T-helper 2 cell treated with Interferon-gamma antibody and Interleukin-4, amounts not matched to agents 100 ng/mL and 5 ng/mL, for 36 hours (primary cell): ENCODE data around the gene POLG. TPM values are rescaled to one million over a fixed set of nuclear protein-coding genes. Genes with fewer than 3 reads are reported as not detected.

Experiments
- intact Hi-C: fragments of 100-400 bp; cut with micrococcal nuclease; formaldehyde crosslinking; loops from one replicate; pipeline ENCODE4 v1.15.1; 2023
- total RNA-seq: library from RNA; stranded (reverse); gene quantifications from 2 replicates; pipeline ENCODE4 v1.2.3, GENCODE V29; 2022

POLG gene
- total RNA-seq, 1 donor from 2014 or later, result 113 TPM

- intact Hi-C loops, result loop anchor here (10.0 kb wide), 2 partner anchors 435 to 705 kb away; partner anchors contain the start of genes AEN and HAPLN3
Observed at GRCh38 chr15:89329329-89330084, 5.1 kb downstream of the POLG start.

GRCh38 chr15:89328398-89329254 lies 6.0 kb downstream of the POLG start:
- intact Hi-C loops, result no loop called here

DNA sequence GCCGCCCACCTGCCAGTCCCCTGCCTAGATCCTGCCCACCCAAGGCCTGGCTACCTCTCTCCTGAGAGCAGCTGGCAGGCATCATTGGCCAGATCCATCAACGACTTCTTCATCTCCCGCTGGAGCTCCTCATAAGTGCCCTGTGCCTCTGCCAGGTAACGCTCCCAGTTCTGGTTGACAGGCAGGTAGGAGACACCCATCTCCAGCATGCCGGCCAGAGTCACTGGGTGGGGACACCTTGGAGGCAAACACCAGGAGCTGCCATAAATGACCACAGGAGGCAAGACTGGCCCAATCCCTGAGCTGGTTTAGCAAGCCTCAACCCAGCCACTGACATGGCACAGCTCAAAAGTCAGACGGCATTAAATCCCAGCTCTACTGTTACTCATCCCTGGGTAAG lies 7.5 kb downstream of the POLG start:
- intact Hi-C loops, result no loop called here

GRCh38 chr15:89326316-89326715 lies 8.3 kb downstream of the POLG start:
- intact Hi-C loops, result no loop called here

DNA sequence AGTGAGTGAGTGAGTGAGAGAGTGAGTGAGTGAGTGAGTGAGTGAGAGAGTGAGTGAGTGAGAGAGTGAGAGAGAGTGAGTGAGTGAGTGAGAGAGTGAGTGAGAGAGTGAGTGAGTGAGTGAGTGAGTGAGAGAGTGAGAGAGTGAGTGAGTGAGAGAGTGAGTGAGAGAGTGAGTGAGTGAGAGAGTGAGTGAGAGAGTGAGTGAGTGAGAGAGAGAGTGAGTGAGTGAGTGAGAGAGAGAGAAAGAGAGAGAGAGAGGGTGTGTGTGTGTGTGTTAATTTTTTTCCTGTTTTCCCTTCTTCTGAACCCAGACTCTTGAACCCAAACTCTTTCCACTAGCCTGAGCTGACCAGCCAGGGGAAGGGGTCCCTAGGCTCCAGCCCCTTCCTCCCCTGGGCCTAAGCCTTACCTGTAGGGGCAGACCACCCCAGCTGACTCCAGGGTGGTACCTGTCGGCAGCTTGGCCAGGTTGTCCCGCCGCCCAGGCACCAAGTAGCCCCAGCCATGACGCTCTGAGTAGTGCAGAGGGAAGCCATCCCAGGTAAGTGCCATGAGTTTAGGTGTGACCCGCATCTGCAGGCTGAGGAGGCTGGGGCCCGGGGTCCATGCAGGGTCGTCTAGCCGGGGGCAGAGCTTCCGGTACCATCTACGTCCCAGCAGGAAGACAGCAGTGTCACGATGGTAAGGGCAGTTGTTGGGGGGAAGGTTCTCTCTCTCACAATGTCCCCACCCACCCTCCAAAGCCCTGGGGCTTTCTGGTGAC lies 9.4 kb downstream of the POLG start:
- intact Hi-C loops, result no loop called here

DNA sequence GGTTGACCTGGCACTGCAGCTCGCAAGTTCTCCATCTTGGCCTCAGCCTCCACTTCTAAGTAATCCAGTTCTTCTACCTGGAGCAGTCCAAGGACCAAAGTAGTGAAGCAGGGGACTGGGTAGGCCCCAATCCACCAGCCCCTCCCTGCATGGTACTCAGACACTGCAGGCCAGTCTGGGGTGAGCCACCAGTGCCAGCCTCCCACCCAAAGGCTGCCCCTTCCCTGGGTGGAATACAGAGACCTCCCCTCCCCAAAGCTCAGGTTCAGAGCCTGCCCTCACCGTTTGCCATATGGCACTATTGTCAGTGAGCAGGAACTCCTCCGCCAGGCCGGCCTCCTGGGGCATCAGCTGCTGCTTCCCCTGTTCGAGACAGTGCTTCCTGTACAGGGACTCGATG lies 10.8 kb downstream of the POLG start:
- intact Hi-C loops, result no loop called here

DNA sequence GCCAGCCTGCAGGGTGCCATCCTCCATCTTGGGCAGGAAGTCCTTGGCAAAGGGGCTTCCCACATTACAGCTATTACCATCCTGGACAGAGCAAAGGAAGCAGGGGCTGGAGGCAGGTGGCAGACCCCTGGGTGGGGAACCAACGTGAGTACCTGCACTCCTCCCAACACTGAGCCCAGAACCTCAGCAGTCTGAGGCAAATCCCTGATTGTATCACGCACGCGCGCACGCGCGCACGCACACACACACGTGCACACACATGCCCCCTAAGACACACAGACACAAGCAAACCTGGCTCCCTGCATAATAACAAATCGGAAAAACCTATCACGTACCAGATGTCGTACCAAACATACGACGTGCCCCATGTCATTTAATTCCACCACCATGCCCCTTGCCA lies 11.8 kb downstream of the POLG start:
- intact Hi-C loops, result no loop called here

DNA sequence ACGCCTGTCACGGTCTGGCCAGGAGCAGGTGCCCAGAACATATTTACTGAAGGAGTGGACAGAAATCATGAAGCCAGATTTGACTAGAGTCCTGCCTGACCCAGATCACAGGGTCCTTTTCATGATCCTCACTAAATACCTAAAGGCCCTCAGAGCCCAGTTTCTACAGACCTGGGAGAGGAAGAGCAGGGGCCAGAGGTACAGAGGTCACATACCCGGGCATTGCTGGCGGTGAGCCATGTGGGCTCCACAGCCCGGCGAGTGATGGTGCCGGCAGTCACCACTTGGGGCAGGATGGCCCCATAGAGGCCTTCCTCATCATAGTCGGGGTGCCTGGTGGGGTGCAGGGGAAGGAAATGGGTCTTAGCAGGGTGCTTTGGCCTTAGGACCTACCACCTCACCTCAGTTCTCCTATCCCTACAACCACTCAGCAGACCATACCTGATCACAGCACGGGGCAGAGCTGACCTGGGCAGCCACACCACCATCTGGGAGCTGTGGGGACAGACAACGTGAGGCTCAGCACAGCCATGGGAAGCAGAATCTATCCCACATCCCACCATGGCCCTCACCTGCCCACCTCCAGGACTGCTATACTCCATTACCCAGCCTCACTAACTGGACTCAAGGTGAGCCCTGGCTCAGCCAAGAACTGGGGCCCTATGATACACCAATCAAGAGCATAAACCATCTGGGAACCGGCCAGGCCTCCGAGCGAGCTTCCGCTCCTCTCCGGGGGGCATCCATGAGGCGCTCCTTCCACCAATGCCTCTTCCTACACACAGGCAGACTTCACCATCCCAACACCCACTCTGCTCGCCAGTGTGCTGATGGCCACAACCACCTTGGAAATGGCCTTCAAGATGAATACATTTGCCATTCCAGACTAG lies 12.9 kb downstream of the POLG start:
- intact Hi-C loops, result no loop called here

GRCh38 chr15:89320200-89320599 lies 14.4 kb downstream of the POLG start:
- intact Hi-C loops, result no loop called here

DNA sequence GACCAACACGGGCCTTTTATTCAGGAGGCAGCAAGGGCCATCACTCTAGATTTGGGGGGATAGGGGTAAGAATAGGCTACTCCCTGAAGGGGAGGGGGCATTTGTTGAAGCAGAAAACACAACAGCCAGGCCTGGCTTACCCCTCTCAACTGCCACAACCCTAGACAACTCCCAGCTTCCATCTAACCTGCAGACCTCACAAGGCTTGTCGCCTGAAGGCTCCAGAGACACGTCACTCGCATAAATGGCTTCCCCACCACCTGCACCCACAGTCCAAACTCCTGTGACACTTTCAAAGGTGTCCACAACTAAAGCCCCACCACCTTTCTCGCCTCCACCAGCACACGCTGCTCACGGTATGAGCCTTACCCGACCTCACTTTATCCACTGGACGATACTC lies 14.9 kb downstream of the POLG start:
- intact Hi-C loops, result no loop called here

GRCh38 chr15:89317186-89317720 lies 17.4 kb downstream of the POLG start:
- intact Hi-C loops, result no loop called here

DNA sequence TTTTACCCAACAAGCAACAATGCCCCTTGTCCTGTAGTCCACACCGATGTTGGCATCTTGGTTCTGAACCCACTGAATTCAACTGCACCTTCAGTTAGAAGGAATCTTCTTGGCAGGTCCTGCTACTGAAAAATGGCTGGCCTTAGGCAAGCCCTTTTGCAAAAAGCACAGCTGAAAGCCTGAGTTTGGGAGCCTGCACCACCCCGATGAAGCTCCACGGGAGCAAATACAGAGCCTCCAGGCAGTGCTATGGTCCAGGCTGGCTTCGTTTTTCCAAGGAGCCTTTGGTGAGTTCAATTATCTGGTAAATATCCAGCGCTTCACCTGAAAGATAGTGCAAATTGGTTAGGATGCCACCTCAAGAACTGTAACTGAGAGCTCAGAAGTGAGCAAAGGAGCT lies 18.1 kb downstream of the POLG start:
- intact Hi-C loops, result no loop called here

DNA sequence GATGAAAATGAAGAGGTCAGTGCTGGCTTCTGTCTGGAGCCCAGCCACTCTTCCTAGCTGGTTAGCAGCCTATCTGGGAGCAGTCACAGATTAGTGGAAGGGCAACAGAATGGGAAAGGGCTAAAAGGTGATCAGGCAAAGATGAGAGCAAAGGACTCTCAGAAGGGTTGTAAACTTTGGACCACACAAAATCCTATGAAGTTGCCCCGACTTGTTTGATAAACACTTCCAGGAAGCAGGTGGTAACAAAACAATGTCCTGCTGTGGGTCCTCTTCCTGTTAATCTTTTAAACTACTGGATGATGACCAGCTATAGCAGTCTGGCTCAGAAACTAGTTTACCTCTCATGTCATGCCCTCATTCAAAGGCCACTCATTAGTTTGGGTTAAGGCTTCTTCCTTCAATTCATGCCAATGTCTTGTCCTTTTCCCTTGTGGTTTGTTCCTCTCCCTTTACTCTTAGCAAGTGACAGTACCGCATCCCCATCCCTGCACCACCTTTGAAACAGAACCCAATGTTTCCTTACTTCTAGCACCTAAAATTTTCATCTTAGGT lies 19.2 kb downstream of the POLG start:
- intact Hi-C loops, result no loop called here

DNA sequence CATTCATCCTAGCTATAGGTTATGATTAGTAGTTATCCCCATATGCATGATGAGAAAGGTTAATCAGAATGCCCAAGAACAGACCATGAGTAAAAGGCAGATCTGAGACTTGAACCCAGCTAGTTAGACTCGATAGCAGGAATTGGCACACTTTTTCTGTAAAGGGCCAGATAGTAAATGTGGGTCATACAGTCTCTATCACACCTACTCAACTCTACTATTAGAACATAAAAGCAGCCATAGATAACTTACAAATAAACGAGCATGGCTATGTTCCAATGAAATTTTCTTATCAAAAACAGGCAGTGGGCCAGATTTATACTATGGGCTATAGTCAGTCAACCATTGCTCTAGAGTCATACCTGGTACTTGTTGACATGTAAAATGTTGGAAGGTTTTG lies 24.6 kb downstream of the POLG start:
- intact Hi-C loops, result no loop called here

DNA sequence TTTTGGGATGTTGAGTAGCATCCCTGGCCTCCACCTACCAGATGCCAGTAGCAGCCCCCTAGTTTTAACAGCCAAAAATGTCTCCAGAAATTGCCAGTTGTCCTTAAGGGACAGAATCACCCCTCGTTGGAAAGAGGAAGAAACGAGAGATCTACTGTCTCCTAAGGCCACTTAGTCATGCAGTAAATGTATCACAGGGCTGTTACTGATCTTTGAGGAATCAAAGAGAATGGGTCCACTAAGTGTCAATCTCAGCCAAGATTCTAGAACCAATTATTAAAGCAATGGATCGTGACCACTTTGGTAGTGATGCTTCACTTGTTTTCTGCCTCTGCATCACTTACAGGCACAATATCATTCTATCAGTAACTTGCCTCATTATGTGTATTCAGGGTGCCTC lies 26.4 kb downstream of the POLG start:
- intact Hi-C loops, result no loop called here

DNA sequence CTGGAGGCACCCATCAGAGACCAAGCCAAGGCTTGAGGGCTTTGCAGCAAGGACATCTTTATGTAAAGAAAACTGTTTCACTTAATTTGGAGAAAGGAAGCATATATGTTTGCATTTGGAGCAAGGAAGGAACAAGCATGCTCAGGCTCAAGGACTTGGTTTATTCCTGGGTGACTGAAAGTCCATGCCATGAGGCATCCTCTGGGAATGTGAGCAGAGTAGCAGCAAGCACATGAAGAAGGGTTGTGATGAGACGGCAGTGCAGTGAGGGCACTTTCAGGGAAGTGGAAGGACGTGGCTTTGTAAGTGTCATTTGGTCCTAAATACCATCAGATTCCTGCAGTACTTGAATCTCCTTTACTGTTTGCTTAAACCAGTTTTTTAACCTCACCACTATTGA lies 26.8 kb downstream of the POLG start:
- intact Hi-C loops, result no loop called here

- intact Hi-C loops, result no loop called here
Observed at GRCh38 chr15:89307046-89307587, 27.5 kb downstream of the POLG start.

DNA sequence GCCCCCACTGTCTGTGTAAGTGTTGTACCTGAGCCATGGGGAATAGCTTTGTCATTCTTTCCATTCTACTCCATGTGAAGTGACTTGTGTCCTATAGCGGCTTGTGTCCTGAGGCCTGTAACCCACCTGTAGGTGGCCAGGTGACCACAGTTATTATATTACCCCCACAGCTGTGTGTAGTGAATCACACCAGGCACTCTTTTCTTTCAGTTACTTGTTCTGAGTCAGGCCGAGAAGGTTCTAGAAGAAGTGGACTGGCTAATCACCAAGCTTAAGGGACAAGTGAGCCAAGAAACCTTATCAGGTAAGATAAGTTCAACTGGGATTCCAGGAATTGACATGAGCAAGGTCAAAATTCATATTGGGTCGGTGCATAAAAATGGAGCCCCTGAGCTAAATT lies 29.2 kb downstream of the POLG start:
- intact Hi-C loops, result no loop called here

- intact Hi-C loops, result no loop called here
Observed at GRCh38 chr15:89303986-89304385, 30.6 kb downstream of the POLG start.
